ENCODE results near the gene LRMDA.
"Not testable (repeated sequence)": the region's sequence is repeated elsewhere in the genome, so short reads cannot be mapped to it uniquely, and the experiment has no call there.

LRMDA gene

DNA sequence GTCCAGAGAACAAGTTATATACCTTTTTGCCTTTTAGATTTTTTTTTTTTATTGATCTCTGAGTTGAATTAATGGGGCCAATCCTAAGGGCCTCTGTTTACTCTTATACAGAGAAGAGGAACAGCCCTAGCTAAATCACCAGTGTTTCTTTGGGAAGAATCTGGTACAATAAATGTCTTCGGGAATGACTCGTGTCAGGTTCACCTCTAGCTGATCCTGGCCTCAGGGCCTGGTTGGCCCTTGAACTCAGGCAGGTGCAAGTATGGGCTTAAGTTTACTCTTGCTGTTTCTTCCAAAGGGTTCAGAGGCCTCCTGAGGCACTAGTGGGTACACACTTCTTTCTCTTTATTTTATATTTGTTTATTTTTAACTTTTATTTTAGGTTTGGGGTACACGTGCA lies 71.0 kb downstream of the LRMDA start:
- no peak for DNase-seq (ENCODE audit: low read depth in 1 of 2, low spot score in 1 of 2)

DNA sequence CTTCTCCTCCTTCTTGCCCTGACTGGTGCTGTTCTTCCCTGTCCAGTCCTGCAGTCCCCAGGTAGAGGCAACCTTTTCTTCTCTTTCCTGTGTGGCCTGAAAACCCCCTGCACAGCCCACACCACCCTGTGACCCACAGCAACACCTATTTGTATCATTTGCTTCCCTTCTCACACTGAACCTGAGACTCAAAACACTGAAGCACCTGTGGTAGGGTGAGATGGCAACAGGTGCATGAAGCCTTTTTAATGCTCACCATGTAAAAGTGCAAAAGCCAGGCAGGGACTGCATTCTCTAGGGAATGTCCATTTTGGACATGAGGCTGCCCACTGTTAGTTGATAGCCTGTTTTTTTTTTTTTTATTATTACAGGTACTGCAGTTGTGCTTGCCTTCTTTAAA lies 71.4 kb downstream of the LRMDA start:
- no peak for DNase-seq (ENCODE audit: low read depth in 1 of 2, low spot score in 1 of 2)

DNA sequence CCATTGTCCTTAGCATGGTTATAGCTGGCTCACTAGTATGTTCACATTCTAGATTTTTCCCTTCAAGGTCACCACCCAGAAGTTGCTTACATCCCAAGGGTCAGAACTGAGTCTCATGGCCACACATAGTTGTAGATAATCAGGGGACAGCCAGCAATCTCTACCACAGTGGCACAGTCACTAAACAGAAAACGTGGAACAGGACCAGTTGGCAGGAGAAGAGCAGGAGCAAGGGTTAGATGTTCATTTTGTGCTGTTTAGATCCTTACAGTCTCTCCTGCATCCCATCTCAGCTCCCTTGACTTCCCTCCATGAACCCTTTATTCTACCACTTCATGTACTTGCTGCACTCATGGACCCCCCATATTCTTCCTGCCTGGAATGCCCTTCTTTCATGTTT lies 73.9 kb downstream of the LRMDA start:
- no peak for DNase-seq (ENCODE audit: low read depth in 1 of 2, low spot score in 1 of 2)

GRCh38 chr10:75505840-75506506 lies 74.5 kb downstream of the LRMDA start:
- no peak for DNase-seq (ENCODE audit: low read depth in 1 of 2, low spot score in 1 of 2)

GRCh38 chr10:75506930-75507329 lies 75.5 kb downstream of the LRMDA start:
- no peak for DNase-seq (ENCODE audit: low read depth in 1 of 2, low spot score in 1 of 2)

DNA sequence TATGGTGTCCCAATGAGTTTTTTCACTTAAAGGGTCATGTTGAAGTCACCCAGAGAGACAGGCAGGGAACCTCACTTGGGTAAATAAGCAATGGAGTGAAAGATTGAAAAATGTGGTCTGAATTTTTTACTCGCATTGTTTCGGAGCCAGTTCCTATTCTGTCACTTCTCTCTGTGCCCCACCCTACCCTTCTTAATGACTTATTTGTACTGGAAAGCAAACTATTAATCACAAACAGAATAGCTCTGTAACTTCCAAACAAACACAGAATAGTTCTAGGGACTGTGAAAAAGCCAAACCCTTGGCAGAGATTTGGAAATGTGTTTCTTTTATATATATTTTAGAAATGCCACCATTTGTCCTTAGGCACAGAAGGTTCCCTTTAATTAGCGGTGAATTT lies 76.0 kb downstream of the LRMDA start:
- no peak for DNase-seq (ENCODE audit: low read depth in 1 of 2, low spot score in 1 of 2)

DNA sequence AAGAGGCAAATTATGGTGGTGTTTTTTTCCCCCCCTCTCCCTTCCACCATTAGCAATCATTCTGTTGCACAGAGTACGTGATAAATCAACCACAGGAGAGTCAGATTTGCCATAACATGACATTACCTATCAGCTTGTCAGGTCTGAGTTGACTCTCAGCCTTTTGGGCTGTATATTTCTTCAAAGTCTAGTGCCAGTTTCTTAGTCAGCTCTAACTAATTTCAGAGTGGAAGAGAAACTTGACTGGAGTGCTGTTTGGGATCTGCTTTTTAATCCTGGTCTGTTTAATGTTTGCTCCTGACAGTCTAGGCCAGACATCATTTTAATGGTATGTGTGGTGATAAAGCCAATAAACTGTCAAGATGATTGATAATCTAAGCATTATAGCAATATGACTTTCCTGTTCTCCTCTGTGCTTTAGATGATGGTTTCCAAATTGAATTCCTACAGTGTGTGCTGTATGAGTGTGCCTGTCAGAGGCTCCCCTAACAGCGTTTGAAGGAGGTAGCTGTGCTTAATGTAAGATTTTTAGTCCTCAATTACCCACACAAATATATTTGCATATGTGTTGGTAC lies 76.9 kb downstream of the LRMDA start:
- no peak for DNase-seq (ENCODE audit: low read depth in 1 of 2, low spot score in 1 of 2)

- DNase-seq (ENCODE audit: low read depth in 1 of 2, low spot score in 1 of 2), result no peak
Observed at GRCh38 chr10:75508814-75509306, 77.4 kb downstream of the LRMDA start.

DNA sequence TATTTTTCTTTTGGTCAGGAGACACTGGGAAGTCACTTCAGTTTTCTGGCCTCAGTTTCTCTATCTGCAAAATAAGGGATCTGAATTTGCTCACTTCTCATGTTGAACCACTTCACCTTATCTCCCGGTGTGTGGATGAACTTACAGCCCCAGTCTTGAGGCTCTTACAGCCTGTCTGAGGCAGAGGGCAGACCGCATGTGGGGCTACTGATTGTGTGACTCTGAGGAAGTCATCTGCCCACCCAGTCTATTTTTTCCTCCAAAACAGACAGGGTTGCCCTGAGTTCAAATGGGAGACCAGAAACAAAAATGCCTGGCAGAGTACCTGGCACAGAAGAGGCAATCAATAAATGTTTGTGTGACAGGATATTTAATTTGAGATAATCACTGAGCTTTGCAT lies 78.3 kb downstream of the LRMDA start:
- DNase-seq (ENCODE audit: low read depth in 1 of 2, low spot score in 1 of 2), result no peak

GRCh38 chr10:75511011-75511410 lies 79.6 kb downstream of the LRMDA start:
- DNase-seq (ENCODE audit: low read depth in 1 of 2, low spot score in 1 of 2), result no peak

- DNase-seq (ENCODE audit: low read depth in 1 of 2, low spot score in 1 of 2), result no peak
Observed at GRCh38 chr10:75512203-75512933, 80.9 kb downstream of the LRMDA start.

GRCh38 chr10:75513292-75513885 lies 82.0 kb downstream of the LRMDA start:
- DNase-seq (ENCODE audit: low read depth in 1 of 2, low spot score in 1 of 2), result no peak

DNA sequence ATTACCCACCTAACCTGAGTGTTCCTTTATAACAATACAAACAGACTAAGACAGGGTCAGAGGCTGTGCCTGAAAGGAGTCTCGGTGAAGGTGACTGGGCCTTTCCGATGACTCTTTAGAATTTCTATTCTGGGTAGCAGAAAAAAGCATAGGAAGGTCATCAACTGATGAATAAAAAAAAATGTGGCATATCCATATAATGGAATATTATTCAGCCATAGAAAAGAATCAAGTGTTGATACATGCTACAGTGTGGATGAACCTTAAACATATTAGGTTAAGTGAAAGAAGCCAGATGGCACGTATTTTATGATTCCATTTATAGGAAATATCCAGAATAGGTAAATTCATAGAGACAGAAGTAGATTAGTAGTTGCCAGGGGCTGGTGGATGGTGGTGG lies 83.4 kb downstream of the LRMDA start:
- DNase-seq (ENCODE audit: low read depth in 1 of 2, low spot score in 1 of 2), result no peak

GRCh38 chr10:75516154-75516553 lies 84.7 kb downstream of the LRMDA start:
- not testable (repeated sequence) for DNase-seq (ENCODE audit: low read depth in 1 of 2, low spot score in 1 of 2)

- not testable (repeated sequence) for DNase-seq (ENCODE audit: low read depth in 1 of 2, low spot score in 1 of 2)
Observed at GRCh38 chr10:75519213-75519612, 87.8 kb downstream of the LRMDA start.

DNA sequence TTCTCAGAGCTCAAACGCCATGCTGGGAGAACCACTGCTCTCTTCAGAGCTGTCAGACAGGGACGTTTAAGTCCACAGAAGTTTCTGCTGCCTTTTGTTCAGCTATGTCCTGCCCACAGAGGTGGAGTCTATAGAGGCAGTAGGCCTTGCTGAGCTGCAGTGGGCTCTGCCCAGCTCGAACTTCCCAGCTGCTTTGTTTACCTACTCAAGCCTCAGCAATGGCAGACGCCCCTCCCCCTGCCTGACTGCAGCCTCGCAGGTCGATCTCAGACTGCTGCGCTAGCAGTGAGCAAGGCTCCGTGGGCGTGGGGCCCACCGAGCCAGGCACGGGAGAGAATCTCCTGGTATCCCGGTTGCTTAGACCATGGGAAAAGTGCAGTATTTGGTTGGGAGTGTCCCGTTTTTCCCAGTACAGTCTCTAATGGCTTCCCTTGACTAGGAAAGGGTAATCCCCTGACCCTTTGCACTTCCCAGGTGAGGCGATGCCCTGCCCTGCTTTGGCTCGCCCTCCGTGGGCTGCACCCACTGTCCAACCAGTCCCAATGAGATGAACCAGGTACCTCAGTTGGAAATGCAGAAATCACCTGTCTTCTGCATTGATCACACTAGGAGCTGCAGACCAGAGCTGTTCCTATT lies 89.9 kb downstream of the LRMDA start:
- DNase-seq (ENCODE audit: low read depth in 1 of 2, low spot score in 1 of 2), result not testable (repeated sequence)

DNA sequence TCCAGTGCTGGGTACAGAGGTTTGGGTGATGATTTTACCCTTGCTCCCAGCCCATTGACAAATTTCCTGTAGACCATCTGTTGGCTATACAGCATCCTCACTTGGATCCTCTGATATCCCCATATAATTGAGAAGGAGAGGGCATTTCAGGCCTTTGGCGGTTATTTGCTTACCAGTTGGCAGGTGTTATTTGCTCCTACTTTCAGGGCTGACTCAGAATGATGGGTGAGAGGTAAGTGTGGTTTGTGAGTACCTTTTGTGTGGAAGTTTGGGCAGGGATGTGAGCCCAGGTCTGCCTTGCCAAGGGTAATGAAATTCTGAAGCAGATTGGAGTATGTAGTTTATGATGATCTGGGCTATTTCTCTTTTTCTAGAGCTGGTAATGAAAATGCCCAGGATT lies 93.6 kb downstream of the LRMDA start:
- DNase-seq (ENCODE audit: low read depth in 1 of 2, low spot score in 1 of 2), result no peak

DNA sequence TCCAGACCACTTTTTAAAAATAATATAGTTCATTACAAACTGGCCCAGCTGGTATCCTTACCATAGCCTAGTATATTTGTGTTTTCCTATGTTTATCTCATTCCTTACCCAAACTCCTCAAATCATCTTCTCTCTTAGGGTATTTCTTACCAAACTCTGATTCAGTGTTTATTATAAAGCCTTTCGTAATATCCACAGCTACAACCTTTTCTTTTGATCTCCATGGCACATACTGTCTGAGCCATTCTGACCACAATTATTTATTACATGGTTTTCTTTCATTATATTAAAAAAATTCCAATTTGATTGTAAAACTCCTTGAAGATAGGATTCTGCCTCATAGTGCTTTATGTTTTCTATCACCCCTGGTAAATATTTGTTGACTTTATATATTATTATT lies 94.2 kb downstream of the LRMDA start:
- DNase-seq (ENCODE audit: low read depth in 1 of 2, low spot score in 1 of 2), result no peak

DNA sequence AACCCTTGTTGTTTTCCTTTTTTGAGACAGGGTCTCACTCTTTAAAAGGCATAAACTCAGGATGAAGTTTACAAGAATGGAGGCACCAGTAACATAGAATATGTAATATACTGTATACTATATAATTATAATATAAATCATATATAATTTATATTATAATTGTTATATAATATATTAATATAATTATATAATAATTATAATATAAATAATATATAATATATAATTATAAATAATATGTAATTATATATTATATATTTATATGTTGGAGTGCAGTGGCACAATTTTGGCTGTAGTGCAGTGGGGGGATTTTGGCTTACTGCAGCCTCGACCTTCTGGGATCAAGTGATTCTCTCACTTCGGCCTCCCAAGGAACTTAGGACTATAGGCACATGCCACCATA lies 96.1 kb downstream of the LRMDA start:
- no peak for DNase-seq (ENCODE audit: low read depth in 1 of 2, low spot score in 1 of 2)

- DNase-seq (ENCODE audit: low read depth in 1 of 2, low spot score in 1 of 2), result no peak
Observed at GRCh38 chr10:75528392-75528791, 97.0 kb downstream of the LRMDA start.

GRCh38 chr10:75530299-75530698 lies 98.9 kb downstream of the LRMDA start:
- no peak for DNase-seq (ENCODE audit: low read depth in 1 of 2, low spot score in 1 of 2)

All from activated T-helper 1 cell treated with anti-CD3 and anti-CD28 coated beads, Interleukin-2, amount 50 U/mL, for 16 hours (primary cell).